Stimulated activated naive B cell treated with anti-CD40 and anti-IgM and Interleukin-4, amounts not matched to agents 10 μg/mL and 1 μg/mL and 100 μg/mL, for 72 hours (primary cell): ENCODE measurements around the gene WNT6.

Experiments used
- ATAC-seq, 2 donors: fragments of 150-1000 bp; cut with Tn5 transposase; replicated peaks; 2 replicates each; pipeline ENCODE4 v1.10.0; 2021; ENCODE audit warnings: moderate library complexity in 1 of 2
- DNase-seq: peaks from one replicate; pipeline ENCODE4 v3.0.0; 2021
- H3K27ac Mint-ChIP-seq: one replicate; pipeline ENCODE4 v1.8.0; 2022; ENCODE audit warnings: mild to moderate bottlenecking, mixed read lengths
- H3K27me3 Mint-ChIP-seq, 2 donors: one replicate each; pipeline ENCODE4 v1.8.0; 2022; ENCODE audit warnings: mixed read lengths in 2 of 2
- H3K36me3 Mint-ChIP-seq, 2 donors: one replicate each; pipeline ENCODE4 v1.8.0; 2022; ENCODE audit warnings: mixed read lengths in 2 of 2, mild to moderate bottlenecking in 1 of 2
- H3K4me1 Mint-ChIP-seq, 2 donors: one replicate each; pipeline ENCODE4 v1.8.0; 2022; ENCODE audit warnings: mixed read lengths in 2 of 2, mild to moderate bottlenecking in 1 of 2
- H3K4me3 Mint-ChIP-seq, 2 donors: one replicate each; pipeline ENCODE4 v1.8.0; 2022; ENCODE audit warnings: mild to moderate bottlenecking in 2 of 2, mixed read lengths in 2 of 2, moderate library complexity in 1 of 2
- H3K9me3 Mint-ChIP-seq, 2 donors: one replicate each; pipeline ENCODE4 v1.8.0; 2022; ENCODE audit warnings: mixed read lengths in 2 of 2, mild to moderate bottlenecking in 1 of 2

The WNT6 gene

GRCh38 chr2:218823196-218823855 is 36.3 kb upstream of the WNT6 start:
- DNase-seq (no peak), ATAC-seq (no peak)
- Mint-ChIP-seq H3K4me1 (peaks cover 0 to 2% of the 10 kb centered on the region in 2 donors), H3K36me3 (no peaks in the 10 kb centered on the region), H3K4me3 (no peak overlapping the region), H3K9me3 (no peaks in the 10 kb centered on the region), H3K27me3 (peaks cover 34 to 45% of the 10 kb centered on the region in 2 donors), H3K27ac (no peak overlapping the region)

GRCh38 chr2:218824004-218824403 is 35.6 kb upstream of the WNT6 start:
- no peak for ATAC-seq
- H3K36me3 Mint-ChIP-seq: no peaks in the 10 kb centered on the region
- H3K4me1 Mint-ChIP-seq: peaks cover 0 to 2% of the 10 kb centered on the region in 2 donors
- DNase-seq: no peak
- H3K9me3 Mint-ChIP-seq: no peaks in the 10 kb centered on the region
- peaks cover 38 to 49% of the 10 kb centered on the region in 2 donors for H3K27me3 Mint-ChIP-seq
- no peak overlapping the region for H3K27ac Mint-ChIP-seq
- no peak overlapping the region for H3K4me3 Mint-ChIP-seq

GRCh38 chr2:218826791-218827190 is 32.8 kb upstream of the WNT6 start:
- DNase-seq: no peak
- peak overlapping the region; percentile 38 for H3K27ac Mint-ChIP-seq

GRCh38 chr2:218827701-218828476 is 31.7 kb upstream of the WNT6 start:
- Mint-ChIP-seq H3K27ac (peak overlapping the region; percentile 1), H3K4me1 (peaks cover 0 to 4% of the 10 kb centered on the region in 2 donors), H3K27me3 (peaks cover 56 to 69% of the 10 kb centered on the region in 2 donors), H3K9me3 (no peaks in the 10 kb centered on the region), H3K36me3 (no peaks in the 10 kb centered on the region), H3K4me3 (no peak overlapping the region)
- no peak for ATAC-seq
- no peak for DNase-seq

More at GRCh38 chr2:218826791-218827190, 32.8 kb upstream of the WNT6 start:
- no peak overlapping the region for H3K4me3 Mint-ChIP-seq
- H3K36me3 Mint-ChIP-seq: no peaks in the 10 kb centered on the region
- no peaks in the 10 kb centered on the region for H3K9me3 Mint-ChIP-seq
- ATAC-seq: no peak
- H3K4me1 Mint-ChIP-seq: peaks cover 0 to 4% of the 10 kb centered on the region in 2 donors
- peaks cover 47 to 62% of the 10 kb centered on the region in 2 donors for H3K27me3 Mint-ChIP-seq

- H3K36me3 Mint-ChIP-seq: no peaks in the 10 kb centered on the region
- no peak overlapping the region for H3K27ac Mint-ChIP-seq
- ATAC-seq (no peak), DNase-seq (no peak)
- peaks cover 59 to 72% of the 10 kb centered on the region in 2 donors for H3K27me3 Mint-ChIP-seq
- peaks cover 0 to 4% of the 10 kb centered on the region in 2 donors for H3K4me1 Mint-ChIP-seq
- H3K4me3 Mint-ChIP-seq: no peak overlapping the region
- no peaks in the 10 kb centered on the region for H3K9me3 Mint-ChIP-seq
Observed at GRCh38 chr2:218828477-218828778, 31.2 kb upstream of the WNT6 start.

GRCh38 chr2:218829868-218830451 is 29.6 kb upstream of the WNT6 start:
- Mint-ChIP-seq H3K27me3 (peaks cover 59 to 72% of the 10 kb centered on the region in 2 donors), H3K4me3 (no peak overlapping the region), H3K4me1 (peaks cover 0 to 4% of the 10 kb centered on the region in 2 donors), H3K36me3 (no peaks in the 10 kb centered on the region), H3K27ac (no peak overlapping the region), H3K9me3 (no peaks in the 10 kb centered on the region)
- DNase-seq (no peak), ATAC-seq (no peak)

- no peaks in the 10 kb centered on the region for H3K36me3 Mint-ChIP-seq
- no peak overlapping the region for H3K4me3 Mint-ChIP-seq
- no peak for ATAC-seq
- H3K9me3 Mint-ChIP-seq: no peaks in the 10 kb centered on the region
- peaks cover 60 to 74% of the 10 kb centered on the region in 2 donors for H3K27me3 Mint-ChIP-seq
- DNase-seq: no peak
- no peak overlapping the region for H3K27ac Mint-ChIP-seq
- peaks cover 0 to 4% of the 10 kb centered on the region in 2 donors for H3K4me1 Mint-ChIP-seq
Observed at GRCh38 chr2:218830526-218831306, 28.9 kb upstream of the WNT6 start.

- DNase-seq: no peak
- Mint-ChIP-seq H3K4me1 (peaks cover 0 to 4% of the 10 kb centered on the region in 2 donors), H3K27ac (no peak within 1 kb of the TSS), H3K27me3 (peaks cover 58 to 72% of the 10 kb centered on the region in 2 donors), H3K4me3 (no peak within 1 kb of the TSS), H3K36me3 (no peaks in the 10 kb centered on the region), H3K9me3 (no peaks in the 10 kb centered on the region)
- no peak for ATAC-seq
Observed at GRCh38 chr2:218831378-218831990, 28.1 kb upstream of the WNT6 start, which contains the start of gene PRKAG3. TSS of gene PRKAG3 (minus strand) at chr2:218831803.

GRCh38 chr2:218832081-218832480 is 27.5 kb upstream of the WNT6 start:
- H3K27ac Mint-ChIP-seq: no peak overlapping the region
- ATAC-seq (no peak), DNase-seq (no peak)
- peaks cover 52 to 70% of the 10 kb centered on the region in 2 donors for H3K27me3 Mint-ChIP-seq
- H3K4me3 Mint-ChIP-seq: no peak overlapping the region
- no peaks in the 10 kb centered on the region for H3K36me3 Mint-ChIP-seq
- H3K4me1 Mint-ChIP-seq: peaks cover 0 to 2% of the 10 kb centered on the region in 2 donors
- no peaks in the 10 kb centered on the region for H3K9me3 Mint-ChIP-seq

GRCh38 chr2:218832520-218832919 is 27.1 kb upstream of the WNT6 start:
- no peak for DNase-seq
- no peak overlapping the region for H3K27ac Mint-ChIP-seq
- peaks cover 50 to 70% of the 10 kb centered on the region in 2 donors for H3K27me3 Mint-ChIP-seq
- no peaks in the 10 kb centered on the region for H3K36me3 Mint-ChIP-seq
- no peak overlapping the region for H3K4me3 Mint-ChIP-seq
- peaks cover 0 to 2% of the 10 kb centered on the region in 2 donors for H3K9me3 Mint-ChIP-seq
- H3K4me1 Mint-ChIP-seq: peaks cover 0 to 2% of the 10 kb centered on the region in 2 donors
- ATAC-seq: no peak

GRCh38 chr2:218833023-218833609 is 26.5 kb upstream of the WNT6 start:
- peaks cover 0 to 2% of the 10 kb centered on the region in 2 donors for H3K4me1 Mint-ChIP-seq
- peaks cover 52 to 70% of the 10 kb centered on the region in 2 donors for H3K27me3 Mint-ChIP-seq
- no peak overlapping the region for H3K27ac Mint-ChIP-seq
- no peaks in the 10 kb centered on the region for H3K36me3 Mint-ChIP-seq
- DNase-seq: no peak
- peaks cover 5% of the 10 kb centered on the region in 2 donors for H3K9me3 Mint-ChIP-seq
- H3K4me3 Mint-ChIP-seq: no peak overlapping the region
- ATAC-seq: no peak

GRCh38 chr2:218834685-218835084 is 24.9 kb upstream of the WNT6 start:
- H3K36me3 Mint-ChIP-seq: no peaks in the 10 kb centered on the region
- H3K4me3 Mint-ChIP-seq: no peak overlapping the region
- H3K9me3 Mint-ChIP-seq: peaks cover 5 to 6% of the 10 kb centered on the region in 2 donors
- DNase-seq (no peak), ATAC-seq (no peak)
- peaks cover 0 to 2% of the 10 kb centered on the region in 2 donors for H3K4me1 Mint-ChIP-seq
- peaks cover 54 to 73% of the 10 kb centered on the region in 2 donors for H3K27me3 Mint-ChIP-seq
- no peak overlapping the region for H3K27ac Mint-ChIP-seq

- no peak for DNase-seq
- no peaks in the 10 kb centered on the region for H3K36me3 Mint-ChIP-seq
- peaks cover 31 to 67% of the 10 kb centered on the region in 2 donors for H3K27me3 Mint-ChIP-seq
- H3K4me3 Mint-ChIP-seq: no peak overlapping the region
- H3K4me1 Mint-ChIP-seq: no peaks in the 10 kb centered on the region
- H3K27ac Mint-ChIP-seq: no peak overlapping the region
- peaks cover 6 to 8% of the 10 kb centered on the region in 2 donors for H3K9me3 Mint-ChIP-seq
- no peak for ATAC-seq
Observed at GRCh38 chr2:218837495-218837894, 22.1 kb upstream of the WNT6 start.
